ENCODE measurements around the gene NFATC4.

Gene NFATC4

DNA sequence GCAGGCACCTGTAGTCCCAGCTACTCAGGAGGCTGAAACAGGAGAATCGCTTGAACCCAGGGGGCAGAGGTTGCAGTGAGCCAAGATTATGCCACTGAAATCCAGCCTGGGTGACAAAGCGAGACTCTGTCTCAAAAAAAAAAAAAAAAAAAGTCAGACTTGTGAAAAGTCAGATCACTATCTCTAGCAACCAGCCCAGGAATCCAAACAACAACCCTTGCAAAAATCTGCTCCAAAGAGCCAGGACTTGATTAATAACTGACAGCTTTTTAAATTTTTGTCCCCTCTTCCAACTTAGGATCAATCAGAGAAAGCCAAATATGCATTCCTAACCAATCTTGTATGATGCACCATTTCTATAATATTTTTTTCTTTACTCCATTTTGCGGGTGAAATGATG lies 7.7 kb upstream of the NFATC4 start:
- no peak overlapping the region for H3K4me3 ChIP-seq (ENCODE audit: low read length)
- no peak for DNase-seq (ENCODE audit: low read depth)
- TF ChIP-seq, protein P1, sequence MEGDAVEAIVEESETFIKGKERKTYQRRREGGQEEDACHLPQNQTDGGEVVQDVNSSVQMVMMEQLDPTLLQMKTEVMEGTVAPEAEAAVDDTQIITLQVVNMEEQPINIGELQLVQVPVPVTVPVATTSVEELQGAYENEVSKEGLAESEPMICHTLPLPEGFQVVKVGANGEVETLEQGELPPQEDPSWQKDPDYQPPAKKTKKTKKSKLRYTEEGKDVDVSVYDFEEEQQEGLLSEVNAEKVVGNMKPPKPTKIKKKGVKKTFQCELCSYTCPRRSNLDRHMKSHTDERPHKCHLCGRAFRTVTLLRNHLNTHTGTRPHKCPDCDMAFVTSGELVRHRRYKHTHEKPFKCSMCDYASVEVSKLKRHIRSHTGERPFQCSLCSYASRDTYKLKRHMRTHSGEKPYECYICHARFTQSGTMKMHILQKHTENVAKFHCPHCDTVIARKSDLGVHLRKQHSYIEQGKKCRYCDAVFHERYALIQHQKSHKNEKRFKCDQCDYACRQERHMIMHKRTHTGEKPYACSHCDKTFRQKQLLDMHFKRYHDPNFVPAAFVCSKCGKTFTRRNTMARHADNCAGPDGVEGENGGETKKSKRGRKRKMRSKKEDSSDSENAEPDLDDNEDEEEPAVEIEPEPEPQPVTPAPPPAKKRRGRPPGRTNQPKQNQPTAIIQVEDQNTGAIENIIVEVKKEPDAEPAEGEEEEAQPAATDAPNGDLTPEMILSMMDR (IDR thresholded peaks at IDR 0.05; ENCODE audit: insufficient read depth, low read depth, low read length, missing control alignments): no peak

DNA sequence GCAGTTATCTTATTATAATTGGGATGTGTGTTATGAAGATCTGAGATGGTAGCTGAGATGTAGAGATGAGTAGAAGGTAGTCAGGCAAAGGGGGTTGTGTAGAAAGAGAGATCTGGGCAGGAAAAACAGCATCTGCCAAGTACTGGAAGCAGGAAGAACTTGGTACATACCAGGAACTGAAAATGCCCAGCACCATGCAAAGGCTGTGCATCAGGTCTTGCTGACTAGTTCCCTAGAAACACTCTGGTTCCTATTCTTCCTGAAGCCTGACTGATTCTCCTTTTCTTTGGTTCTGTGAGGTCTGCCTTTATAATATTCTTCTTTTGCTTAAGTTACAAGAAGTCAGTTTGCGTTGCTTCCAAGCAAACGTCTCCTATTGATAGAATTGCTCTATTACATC lies 6.7 kb upstream of the NFATC4 start:
- TF ChIP-seq, protein P1 (IDR thresholded peaks at IDR 0.05; ENCODE audit: insufficient read depth, low read depth, low read length, missing control alignments): no peak

DNA sequence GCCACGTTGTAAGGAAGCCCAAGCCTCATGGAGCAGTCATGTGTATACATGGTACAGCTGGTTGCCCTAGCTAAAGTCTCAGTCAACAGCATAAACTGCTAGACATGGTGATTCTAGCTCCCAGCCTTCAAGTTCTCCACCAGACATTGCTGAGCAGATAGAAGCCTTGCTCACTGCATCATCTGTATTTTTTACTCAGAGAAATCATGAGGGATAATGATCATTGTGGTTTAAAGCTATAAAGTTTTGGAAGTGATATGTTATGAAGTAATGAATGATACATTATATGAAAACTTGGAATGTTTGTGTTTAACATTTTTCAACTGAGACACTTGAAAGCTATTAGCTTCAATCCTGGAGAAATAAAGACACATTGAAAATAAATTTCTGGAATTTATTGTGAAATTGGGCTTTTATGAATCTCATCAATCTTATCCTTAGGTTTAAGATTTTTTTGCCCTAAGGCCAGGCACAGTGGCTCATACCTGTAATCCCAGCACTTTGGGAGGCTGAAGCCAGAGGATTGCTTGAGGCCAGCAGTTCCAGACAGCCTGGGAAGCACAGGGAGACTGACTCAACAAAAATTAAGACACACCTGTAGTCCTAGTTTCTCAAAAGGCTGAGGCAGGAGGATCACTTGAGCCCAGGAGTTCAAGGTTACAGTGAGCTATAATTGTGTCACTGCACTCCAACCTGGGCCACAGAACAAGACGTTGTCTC lies 5.6 kb upstream of the NFATC4 start:
- peak; percentile 37 for DNase-seq (ENCODE audit: low read depth)
- no peak overlapping the region for H3K4me3 ChIP-seq (ENCODE audit: low read length)
- TF ChIP-seq, protein P1 (IDR thresholded peaks at IDR 0.05; ENCODE audit: insufficient read depth, low read depth, low read length, missing control alignments): no peak

More for the DNA sequence above, 6.7 kb upstream of the NFATC4 start:
- no peak overlapping the region for H3K4me3 ChIP-seq (ENCODE audit: low read length)
- DNase-seq (ENCODE audit: low read depth): no peak

DNA sequence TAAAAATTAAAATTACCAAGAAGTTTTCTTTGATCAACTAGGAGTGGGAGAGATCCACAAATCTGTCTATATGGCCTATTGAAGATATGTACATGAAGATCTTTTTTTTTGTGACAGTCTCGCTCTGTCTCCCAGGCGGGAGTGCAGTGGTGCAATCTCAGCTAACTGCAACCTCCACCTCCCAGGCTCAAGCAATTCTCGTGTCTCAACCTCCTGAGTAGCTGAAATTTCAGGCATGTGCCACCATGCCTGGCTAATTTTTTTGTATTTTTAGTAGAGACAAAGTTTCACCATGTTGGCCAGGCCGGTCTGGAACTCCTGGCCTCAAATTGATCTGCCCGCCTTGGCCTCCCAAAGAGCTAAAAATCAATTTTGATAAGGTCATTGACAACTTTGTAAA lies 4.6 kb upstream of the NFATC4 start:
- no peak overlapping the region for H3K4me3 ChIP-seq (ENCODE audit: low read length)
- TF ChIP-seq, protein P1 (IDR thresholded peaks at IDR 0.05; ENCODE audit: insufficient read depth, low read depth, low read length, missing control alignments): no peak
- DNase-seq (ENCODE audit: low read depth): no peak

DNA sequence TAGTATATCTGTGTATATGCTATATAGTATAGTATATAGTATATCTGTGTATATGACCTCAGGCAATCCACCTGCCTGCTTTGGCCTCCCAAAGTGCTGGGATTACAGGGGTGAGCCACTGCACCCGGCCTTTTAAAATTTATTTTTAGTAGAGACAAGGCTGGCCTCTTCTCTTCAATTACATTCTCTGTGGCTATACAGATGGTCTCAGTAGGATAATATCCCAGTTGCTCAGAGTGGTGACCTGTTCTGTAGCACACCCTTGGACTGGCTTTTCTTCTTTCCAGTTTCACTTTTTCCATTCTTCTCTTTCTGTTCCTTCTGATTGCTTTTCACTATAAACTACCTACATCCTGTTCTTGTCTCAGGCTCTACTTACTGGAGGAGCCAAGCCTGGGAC lies 3.1 kb upstream of the NFATC4 start:
- DNase-seq (ENCODE audit: low read depth): no peak
- no peak overlapping the region for H3K4me3 ChIP-seq (ENCODE audit: low read length)
- TF ChIP-seq, protein P1 (IDR thresholded peaks at IDR 0.05; ENCODE audit: insufficient read depth, low read depth, low read length, missing control alignments): no peak

DNA sequence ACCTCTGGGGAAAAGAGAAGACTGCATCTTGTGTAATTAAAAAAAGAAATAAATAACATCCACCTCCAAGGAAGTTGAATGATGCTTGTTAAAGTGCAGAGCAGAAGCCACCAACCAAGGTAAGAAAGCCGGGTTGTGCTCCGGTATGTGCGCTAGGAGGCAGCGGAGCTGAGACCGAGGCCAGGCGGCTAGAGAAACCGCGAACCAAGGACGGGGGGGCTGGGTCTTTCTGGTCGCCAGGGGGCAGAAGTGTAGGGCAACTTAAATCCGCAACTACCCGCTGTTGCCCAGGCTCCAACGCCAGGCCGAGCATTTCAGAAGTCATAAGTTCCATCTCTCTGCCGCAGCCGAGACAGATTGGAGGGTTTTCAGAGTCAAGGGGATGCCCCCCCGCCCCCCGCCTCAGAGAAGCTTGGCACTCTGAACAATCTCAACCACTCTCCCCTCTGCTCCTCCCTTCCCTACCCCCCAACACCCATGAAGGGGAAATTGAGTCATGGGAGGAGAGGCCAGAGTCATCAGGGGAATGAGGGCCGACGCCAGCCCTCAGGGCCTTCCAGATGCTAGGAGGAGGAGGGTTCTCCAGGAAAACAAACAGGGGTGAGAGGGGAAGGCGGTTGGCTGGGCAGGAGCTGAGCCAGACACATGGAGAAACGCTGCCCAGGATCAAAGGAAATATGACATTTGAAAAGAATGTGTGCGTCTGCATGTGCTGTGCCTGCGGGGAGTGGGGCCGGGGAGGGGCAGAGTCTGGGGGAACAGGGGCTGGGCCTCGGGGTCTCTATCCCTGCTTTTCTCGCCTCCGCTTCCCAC lies 2.2 kb upstream of the NFATC4 start:
- TF ChIP-seq, protein P1 (IDR thresholded peaks at IDR 0.05; ENCODE audit: insufficient read depth, low read depth, low read length, missing control alignments): peak; percentile 94
- peak; percentile 95 for DNase-seq (ENCODE audit: low read depth)
- peak overlapping the region; percentile 78 for H3K4me3 ChIP-seq (ENCODE audit: low read length)
